ENCODE data around the gene FCN1.

- TF ChIP-seq CTCF (IDR thresholded peaks at IDR 0.05) (no peak), POLR2A (IDR thresholded peaks at IDR 0.05) (no peak)
Observed at GRCh38 chr9:134896834-134897583, 20.7 kb downstream of the FCN1 start.

Data from breast epithelium (tissue), 3 donors.